IPS-11a (cell line): Measurements from ENCODE around the gene NOTCH1.

Experiments used
- H3K4me3 ChIP-seq: one replicate; pipeline ENCODE4 v1.5.1; 2013; ENCODE audit warnings: low read depth, low read length, control low read depth

NOTCH1 gene

GRCh38 chr9:136532799-136533774 is 12.8 kb downstream of the NOTCH1 start:
- H3K4me3 ChIP-seq, result no peak overlapping the region

DNA sequence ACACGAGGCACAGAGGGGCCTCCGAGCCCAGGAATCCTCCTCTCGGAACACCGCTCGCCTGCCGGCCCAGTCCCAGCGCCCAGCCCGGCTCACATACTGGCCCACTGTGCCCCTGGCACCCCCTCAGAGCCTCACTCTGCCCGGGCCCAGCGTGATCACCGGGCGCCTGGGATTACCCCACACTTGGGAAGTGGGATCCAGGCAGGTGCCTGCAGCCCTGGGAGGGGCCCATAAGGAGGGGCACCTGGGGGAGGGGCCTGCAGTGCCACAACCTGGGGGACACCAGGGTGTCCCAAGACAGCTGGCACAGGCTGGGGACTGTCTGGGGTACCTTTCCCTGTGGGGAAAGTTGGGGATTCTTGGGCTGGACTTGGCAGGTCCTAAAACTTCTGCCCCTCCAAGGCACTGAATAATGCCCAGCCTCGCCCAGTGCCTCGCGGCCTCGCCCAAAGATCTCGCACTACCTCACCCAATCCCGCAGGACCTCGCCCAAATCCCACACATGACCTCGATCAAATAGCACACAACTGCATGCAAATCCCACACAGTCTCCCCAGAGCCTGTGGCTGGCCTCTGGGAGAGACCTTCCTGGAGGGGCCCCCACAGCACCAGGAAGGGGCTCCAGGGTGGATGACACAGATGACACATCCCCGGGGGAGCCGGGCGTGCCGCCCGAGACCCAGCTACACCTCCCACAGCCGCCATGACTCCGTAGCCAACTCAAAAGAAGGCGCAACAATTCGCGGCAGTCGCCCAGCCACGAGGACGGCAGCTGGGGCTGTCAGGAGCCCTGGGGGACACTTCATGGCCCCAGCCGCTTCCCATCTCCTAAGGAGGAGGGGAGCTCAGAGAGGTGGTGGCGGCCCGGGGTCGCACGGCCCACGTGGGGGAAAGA is 13.7 kb downstream of the NOTCH1 start:
- H3K4me3 ChIP-seq, result no peak overlapping the region

GRCh38 chr9:136531186-136531903 is 14.5 kb downstream of the NOTCH1 start:
- no peak overlapping the region for H3K4me3 ChIP-seq

GRCh38 chr9:136530461-136531089 is 15.3 kb downstream of the NOTCH1 start:
- H3K4me3 ChIP-seq, result no peak overlapping the region

DNA sequence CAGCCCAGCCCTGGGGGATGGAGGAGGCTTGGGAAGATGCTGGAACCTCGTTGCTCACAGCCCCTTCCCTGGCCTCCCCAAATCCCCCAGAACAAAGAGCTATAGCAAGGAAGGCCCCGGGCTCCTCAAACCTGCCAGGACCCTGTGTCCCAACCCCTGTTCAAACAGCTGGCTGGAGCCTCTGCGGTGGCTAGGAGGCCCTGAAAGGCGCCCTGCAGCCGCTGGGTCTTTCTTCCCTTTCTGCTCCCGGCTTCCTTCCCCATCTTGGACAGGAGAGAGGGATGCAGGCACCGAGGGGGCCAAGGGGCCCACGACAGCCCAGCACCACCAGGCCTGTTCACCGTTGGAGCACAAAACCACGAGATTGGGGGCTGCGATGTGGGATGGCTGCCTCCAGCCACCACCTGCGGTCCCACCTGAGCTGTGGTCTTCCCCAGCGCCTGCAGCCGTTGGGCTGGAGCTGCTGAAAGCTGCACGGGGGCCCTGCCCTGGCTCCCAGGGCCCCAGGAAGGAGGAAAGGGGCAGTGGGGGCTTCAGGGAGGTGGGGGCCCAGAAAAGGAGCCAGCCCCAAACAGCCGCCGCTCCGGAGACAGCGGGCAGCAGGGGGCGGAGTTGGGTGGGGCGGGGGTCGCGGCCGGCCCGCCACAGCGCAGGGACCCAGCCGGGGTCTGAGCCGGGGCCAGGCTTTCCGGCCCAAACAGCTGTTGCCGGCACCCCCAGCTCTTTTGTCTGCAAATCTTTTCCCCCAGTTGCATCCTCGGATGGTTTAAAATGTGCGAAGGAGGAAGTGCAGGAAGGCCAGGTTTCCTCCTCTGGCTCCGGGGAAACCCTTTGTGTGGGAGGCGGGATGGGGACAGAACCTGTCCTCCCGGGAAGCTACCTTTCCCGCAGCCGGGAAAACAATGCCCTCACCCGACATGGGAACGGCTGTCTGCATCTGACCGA is 16.1 kb downstream of the NOTCH1 start:
- H3K4me3 ChIP-seq, result no peak overlapping the region

DNA sequence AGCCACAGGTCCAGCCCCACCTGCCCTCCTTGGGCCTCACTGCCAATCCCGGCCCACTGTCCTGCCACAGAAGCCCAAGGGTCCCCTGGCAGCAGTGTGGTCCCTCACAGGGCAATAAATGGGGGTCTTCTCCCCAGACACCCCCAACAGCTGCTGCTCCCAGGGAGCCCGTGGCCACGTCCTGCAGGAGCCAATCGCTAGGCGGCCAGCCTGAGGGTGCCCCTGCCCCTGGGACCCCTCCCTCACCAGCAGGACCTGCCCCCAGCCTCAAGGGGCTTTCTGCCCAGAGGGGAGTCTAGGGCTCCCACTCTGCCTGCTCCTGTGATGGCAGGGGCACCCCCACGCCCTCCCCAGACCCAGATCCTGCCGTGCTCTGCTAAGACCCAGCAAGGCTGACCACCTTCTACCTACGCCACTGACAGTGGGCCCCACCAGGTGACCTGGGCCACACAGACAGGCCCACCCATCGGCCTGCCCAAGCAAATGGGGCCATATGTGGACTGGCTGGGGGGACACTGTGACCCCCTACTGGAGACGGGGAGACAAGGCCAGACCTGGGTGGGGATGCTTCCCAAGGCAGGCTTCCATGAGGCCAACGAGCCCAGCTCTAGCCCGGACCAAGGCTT is 17.0 kb downstream of the NOTCH1 start:
- H3K4me3 ChIP-seq, result no peak overlapping the region

- H3K4me3 ChIP-seq, result no peak overlapping the region
These were observed 17.8 kb downstream of the NOTCH1 start for GRCh38 chr9:136527721-136528710.

DNA sequence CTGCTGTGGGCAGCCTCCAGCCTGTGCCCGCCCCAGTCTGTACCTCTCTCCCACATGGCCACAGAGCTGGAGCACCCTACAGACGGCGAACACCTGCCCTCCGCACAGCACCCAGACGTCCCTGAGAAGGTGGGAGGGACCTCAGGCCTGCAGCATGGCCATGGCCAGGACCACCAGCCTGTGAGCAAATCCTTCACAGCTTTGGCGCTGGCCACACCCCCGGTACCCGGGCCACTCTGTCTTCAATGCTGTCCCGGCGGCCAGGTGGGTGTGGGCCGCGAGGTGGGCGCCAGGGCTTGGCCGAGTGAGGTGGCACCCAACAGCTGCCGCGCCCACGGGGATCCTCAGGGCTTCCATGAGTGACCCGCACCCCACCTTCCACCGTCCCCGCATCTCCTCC is 18.7 kb downstream of the NOTCH1 start:
- H3K4me3 ChIP-seq, result no peak overlapping the region

GRCh38 chr9:136526625-136527066 is 19.2 kb downstream of the NOTCH1 start:
- H3K4me3 ChIP-seq, result no peak overlapping the region

GRCh38 chr9:136525841-136526499 is 19.9 kb downstream of the NOTCH1 start:
- no peak overlapping the region for H3K4me3 ChIP-seq

GRCh38 chr9:136525207-136525606 is 20.6 kb downstream of the NOTCH1 start:
- H3K4me3 ChIP-seq, result no peak overlapping the region

- no peak overlapping the region for H3K4me3 ChIP-seq
These were observed 23.3 kb downstream of the NOTCH1 start for GRCh38 chr9:136522314-136523237.

- H3K4me3 ChIP-seq, result no peak overlapping the region
These were observed 24.3 kb downstream of the NOTCH1 start for GRCh38 chr9:136521537-136521936.

DNA sequence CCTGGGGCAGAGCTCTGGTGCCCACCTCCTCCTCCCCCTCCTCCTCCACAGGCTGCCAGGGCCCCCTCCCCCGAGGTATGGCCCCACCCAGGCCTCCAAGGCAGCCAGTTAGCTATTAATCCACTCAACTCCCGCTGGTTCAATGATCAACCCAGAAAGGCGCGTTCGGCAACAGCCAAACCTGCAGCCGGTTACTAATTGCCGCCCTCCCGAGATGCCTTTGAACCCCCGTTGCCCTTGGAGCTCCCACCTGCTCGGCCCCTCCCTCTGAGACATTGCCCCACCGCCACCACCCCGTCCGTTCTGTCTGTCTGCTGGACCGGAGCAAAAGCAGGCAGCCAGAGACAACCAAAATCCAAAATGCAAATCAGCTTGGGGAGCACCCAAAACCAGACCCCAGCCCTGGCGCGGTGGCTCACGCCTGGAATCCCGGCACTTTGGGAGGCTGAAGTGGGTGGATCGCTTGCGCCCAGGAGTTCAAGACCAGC is 25.8 kb downstream of the NOTCH1 start:
- H3K4me3 ChIP-seq, result no peak overlapping the region

DNA sequence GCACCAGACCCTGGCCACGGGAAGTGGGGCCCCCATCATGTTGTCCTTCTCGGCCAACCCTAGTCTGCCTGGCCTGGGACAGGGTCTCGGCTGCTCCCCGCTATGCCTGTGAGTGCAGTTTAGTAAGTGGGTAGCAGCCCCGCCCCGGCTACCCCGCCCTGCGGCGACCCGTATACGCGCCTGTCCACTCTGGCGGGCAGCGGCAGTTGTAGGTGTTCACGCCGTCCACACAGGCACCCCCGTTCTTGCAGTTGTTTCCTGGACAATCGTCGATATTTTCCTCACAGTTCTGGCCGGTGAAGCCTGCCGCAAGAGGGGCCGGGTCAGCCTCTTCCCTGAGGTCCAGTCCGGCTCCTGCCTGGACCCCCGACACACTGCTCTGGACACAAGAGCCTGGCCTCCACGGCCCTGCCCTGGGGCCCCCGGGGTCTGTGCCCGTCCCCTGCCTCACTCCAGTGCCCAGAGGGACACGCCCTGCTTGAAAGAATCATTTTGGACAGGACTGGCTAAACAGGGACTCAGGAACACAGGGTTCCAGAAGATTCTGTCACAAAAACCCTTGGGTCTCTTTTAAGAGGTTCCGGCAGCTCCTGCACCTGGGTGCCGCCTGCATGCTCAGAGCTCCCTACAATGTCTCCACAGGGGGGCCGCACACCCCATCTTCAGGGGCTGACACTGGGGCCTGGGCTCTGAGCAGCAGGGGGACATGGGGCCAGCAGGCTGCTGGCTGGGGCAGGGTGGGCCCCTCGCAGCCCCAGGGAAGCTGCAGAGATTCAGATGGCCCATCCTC is 26.4 kb downstream of the NOTCH1 start:
- H3K4me3 ChIP-seq, result no peak overlapping the region
